Left forelimb (tissue), 1 donor: ENCODE results near the gene GLYAT.
A peak's percentile ranks its signal among the peaks of the same experiment; 100 is the strongest.

Experiments used
- DNase-seq: peaks from one replicate; pipeline ENCODE4 v3.0.0-alpha.2; 2018; ENCODE audit warnings: low spot score

Gene GLYAT

DNA sequence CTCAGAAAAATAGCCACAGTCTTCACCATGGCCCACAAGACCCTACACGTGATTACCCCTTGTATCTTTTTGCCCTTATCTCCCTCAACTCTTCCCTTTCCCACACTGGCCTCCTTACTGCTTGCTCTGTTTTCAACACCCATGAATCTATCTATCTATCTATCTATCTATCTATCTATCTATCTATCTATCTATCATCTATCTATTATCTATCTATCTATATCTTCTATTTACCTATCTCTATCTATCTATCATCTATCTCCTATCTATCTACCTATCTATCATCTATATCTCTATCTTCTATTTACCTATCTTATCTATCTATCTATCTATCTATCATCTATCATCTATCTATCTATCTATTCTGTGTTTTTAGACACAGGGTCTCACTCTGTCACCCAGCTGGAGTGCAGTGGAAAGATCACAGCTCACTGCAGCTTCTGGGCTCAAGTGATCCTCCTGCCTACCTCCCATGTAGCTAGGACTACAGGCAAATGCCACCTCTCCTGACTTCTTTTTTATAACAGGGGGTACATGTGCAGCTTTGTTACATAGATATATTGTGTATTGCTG lies 55.1 kb downstream of the GLYAT start:
- no peak for DNase-seq

DNA sequence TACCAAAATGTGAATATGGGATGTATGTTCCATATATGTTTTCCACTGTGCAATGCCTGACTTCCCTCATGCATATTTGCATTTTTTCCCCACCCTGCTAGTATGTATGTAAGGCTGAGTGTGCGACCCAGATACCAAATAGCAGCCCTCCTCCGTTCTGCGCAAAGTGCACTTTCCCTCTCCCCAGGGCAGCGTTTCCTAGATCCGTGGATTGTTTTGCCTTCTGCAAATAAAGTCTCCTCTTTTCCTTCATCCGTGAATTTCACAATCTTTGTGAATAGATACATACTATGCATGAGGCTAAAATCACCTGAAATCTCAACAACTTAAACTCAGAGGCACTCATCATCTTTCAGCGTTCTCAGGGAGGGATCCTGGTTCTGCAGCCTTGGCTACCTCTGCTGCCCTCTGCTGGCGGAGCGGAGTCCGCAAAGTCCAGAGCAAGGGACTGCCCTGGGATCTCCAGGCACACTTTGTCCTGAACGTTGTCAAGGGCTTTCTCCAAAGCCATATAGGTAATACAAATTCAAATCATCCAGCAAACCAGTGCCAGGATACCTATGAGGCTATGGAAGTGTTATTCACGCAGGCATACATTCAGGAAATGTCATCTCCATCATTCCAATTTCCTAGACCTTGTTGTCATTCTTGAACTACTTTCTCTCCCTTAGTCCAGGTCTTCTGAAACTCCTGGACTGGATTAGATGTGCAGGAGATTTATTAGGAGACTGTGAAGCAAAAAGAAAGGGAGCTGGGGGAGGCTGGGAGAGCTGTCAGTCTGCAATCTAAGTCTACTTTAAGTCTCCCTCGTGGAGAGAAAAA lies 56.2 kb downstream of the GLYAT start:
- DNase-seq = peak; percentile 72

- no peak for DNase-seq
These were observed 57.1 kb downstream of the GLYAT start for GRCh38 chr11:58674609-58675008.

DNA sequence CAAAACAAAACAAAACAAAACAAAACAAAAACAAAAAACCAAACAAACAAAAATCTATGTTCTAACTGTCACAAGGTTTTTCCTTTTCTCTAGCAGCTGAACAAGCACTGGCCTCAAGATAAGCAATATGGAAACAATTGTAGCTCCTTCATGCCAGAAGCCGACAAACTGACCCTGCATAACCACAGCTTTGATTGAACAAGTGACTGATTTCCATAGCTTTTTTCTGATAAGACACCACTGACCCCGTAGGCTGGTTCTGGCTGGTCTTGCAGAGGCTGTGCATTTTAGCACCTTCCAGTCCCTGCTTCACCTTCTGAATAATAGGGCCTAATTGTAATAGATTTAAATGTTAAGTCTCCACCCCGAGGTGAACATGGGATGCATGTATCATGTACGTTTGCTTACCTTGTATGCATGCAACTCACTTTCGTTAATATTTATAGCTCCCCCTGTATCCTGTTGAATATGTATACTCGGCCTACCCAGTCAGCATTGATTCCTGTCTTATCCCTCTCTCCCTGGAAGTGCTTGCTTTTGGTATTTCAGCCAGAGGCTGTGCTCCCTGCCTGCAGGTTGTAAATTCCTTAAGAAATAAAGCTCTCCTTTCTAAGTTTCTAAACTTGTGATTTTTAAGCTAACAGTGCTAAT lies 59.6 kb downstream of the GLYAT start:
- DNase-seq = no peak

GRCh38 chr11:58659910-58660570 lies 71.7 kb downstream of the GLYAT start:
- no peak for DNase-seq

- DNase-seq = no peak
These were observed 72.3 kb downstream of the GLYAT start for GRCh38 chr11:58659404-58659803.
